Lower leg skin (tissue), 3 donors: Measurements from ENCODE around the gene GATB.

Experiments
- CTCF ChIP-seq, 3 donors: fragments of 450-650 bp; IDR thresholded peaks; one replicate each; pipeline ENCODE4 v1.5.1; 2016; ENCODE audit warnings: antibody characterized with exemption in 3 of 3, mild to moderate bottlenecking in 3 of 3, moderate library complexity in 2 of 3
- POLR2A ChIP-seq, 2 donors: fragments of 450-650 bp; IDR thresholded peaks; one replicate each; pipeline ENCODE4 v1.6.1; 2016 to 2017; ENCODE audit warnings: antibody characterized with exemption in 2 of 2, mild to moderate bottlenecking in 1 of 2, moderate library complexity in 1 of 2

- TF ChIP-seq CTCF (IDR thresholded peaks at IDR 0.05) (no peak), POLR2A (IDR thresholded peaks at IDR 0.05) (no peak)
Observed at GRCh38 chr4:151687021-151687640, 73.7 kb downstream of the GATB start.
